ENCODE results near the gene REELD1. TPM values are rescaled to one million over a fixed set of nuclear protein-coding genes. Genes with fewer than 3 reads are reported as not detected.

REELD1 gene
- total RNA-seq, 1 experiment from 2014 or later = not detected

DNA sequence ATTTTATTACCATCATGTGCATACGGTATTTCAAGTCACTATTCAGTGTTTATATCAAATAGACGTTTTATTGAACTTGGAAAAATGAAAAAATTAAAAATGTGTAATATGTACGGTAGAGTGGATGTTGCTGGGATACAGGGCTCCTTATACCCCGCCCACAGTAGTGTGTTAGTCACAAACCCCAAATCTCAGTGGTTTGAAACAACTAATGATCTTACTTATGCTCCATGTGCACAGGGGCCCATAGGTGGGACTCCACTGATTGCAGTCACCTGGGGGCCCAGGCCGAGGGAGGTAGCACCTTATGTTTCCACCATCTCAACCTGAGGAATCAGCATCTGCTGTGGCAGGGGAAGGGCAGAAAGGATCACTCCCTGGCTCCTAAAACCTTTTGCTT is 20.7 kb upstream of the REELD1 start:
- Histone ChIP-seq H3K9ac (ENCODE audit: extremely low read depth, insufficient read length, low read length) (no peak overlapping the region), H3K79me2 (ENCODE audit: insufficient read depth, low read length) (no peaks in the 10 kb centered on the region), H3K56ac (ENCODE audit: insufficient read length, low read depth, low read length) (no peak overlapping the region), H3K18ac (ENCODE audit: insufficient read length, low read depth, low read length) (no peak overlapping the region), H2AK5ac (ENCODE audit: insufficient read length, low read length) (no peak overlapping the region), H3K9me3 (ENCODE audit: control insufficient read depth, low read depth, low read length) (no peaks in the 10 kb centered on the region), H3K14ac (ENCODE audit: insufficient read depth, low read length) (no peak overlapping the region), H2BK12ac (ENCODE audit: insufficient read length, low read depth, low read length) (no peak overlapping the region), H2BK15ac (ENCODE audit: low read depth, low read length) (no peak overlapping the region), H2BK120ac (ENCODE audit: low read depth, low read length, poor library complexity, severe bottlenecking) (no peak overlapping the region), H3K23ac (ENCODE audit: insufficient read length, low read depth, low read length) (no peak overlapping the region), H3K79me1 (ENCODE audit: insufficient read depth, low read depth, low read length, poor library complexity, severe bottlenecking) (no peaks in the 10 kb centered on the region), H3K23me2 (ENCODE audit: insufficient read length, low read depth, low read length, poor library complexity, severe bottlenecking) (no peaks in the 10 kb centered on the region), H3K27me3 (ENCODE audit: insufficient read depth, low read length) (no peaks in the 10 kb centered on the region), H4K5ac (ENCODE audit: insufficient read length, low read depth, low read length) (no peak overlapping the region), H3K4ac (ENCODE audit: low read depth, low read length) (no peak overlapping the region), H2BK20ac (ENCODE audit: low read depth, low read length, poor library complexity, severe bottlenecking) (no peak overlapping the region), H3K27ac (ENCODE audit: insufficient read length, low read depth, low read length) (no peak overlapping the region), H4K91ac (ENCODE audit: insufficient read length, low read depth, low read length) (no peak overlapping the region), H3T11ph (ENCODE audit: low read length) (no peak overlapping the region), H4K8ac (replicated peaks; ENCODE audit: insufficient read length, low read depth, low read length) (no peak overlapping the region), H2AFZ (ENCODE audit: low read length) (no peak overlapping the region), H3K4me2 (ENCODE audit: insufficient read depth, insufficient read length, low read length) (no peak overlapping the region), H3K4me1 (ENCODE audit: insufficient read depth, low read length) (no peaks in the 10 kb centered on the region), H2BK5ac (ENCODE audit: insufficient read length, low read length) (no peak overlapping the region), H4K20me1 (ENCODE audit: control insufficient read depth, insufficient read depth, insufficient read length) (no peaks in the 10 kb centered on the region)
- Mint-ChIP-seq H3K36me3 (ENCODE audit: insufficient read depth in 1 of 3, low read depth in 3 of 3) (peaks cover 9 to 33% (median 26%) of the 10 kb centered on the region in 3 experiments; a peak in 5 of 7 replicates), H3K4me3 (no peak overlapping the region), H3K27ac (no peak overlapping the region), H3K9me3 (no peaks in the 10 kb centered on the region), H3K4me1 (no peaks in the 10 kb centered on the region), H3K27me3 (ENCODE audit: low read depth) (no peaks in the 10 kb centered on the region)
- no peak for TF ChIP-seq CTCF (conservative IDR thresholded peaks at IDR 0.05)
- DNase-seq = no peak
- WGBS (ENCODE audit: extremely low coverage, insufficient read length, low lambda C conversion rate) = 100% methylated on average over 2 of the region's 5 CpGs

Measured in H9 (cell line).